Karpas-422 (cell line): ENCODE data around the gene SGPL1. TPM values are rescaled to one million over a fixed set of nuclear protein-coding genes. Genes with fewer than 3 reads are reported as not detected.
A peak's percentile ranks its signal among the peaks of the same experiment; 100 is the strongest.

ENCODE experiments used
- DNase-seq: peaks from one replicate; pipeline ENCODE4 v3.0.0-alpha.2; 2015
- H2AFZ ChIP-seq: fragments of 200-600 bp; sonication (generic); 2 replicates; pipeline ENCODE4 v1.6.1; 2014; ENCODE audit warnings: antibody characterized with exemption, low read length, mixed read lengths
- H3K27ac ChIP-seq: fragments of 200-600 bp; sonication (generic); 2 replicates; pipeline ENCODE4 v1.5.1; 2014; ENCODE audit warnings: mild to moderate bottlenecking, low read length, moderate library complexity
- H3K27me3 ChIP-seq: fragments of 200-600 bp; sonication (generic); 2 replicates; pipeline ENCODE4 v1.6.1; 2014; ENCODE audit warnings: low read length, mixed read lengths
- H3K36me3 ChIP-seq: fragments of 200-600 bp; sonication (generic); 2 replicates; pipeline ENCODE4 v1.6.1; 2014; ENCODE audit warnings: low read length, mixed read lengths; ENCODE audit not compliant: insufficient read depth
- H3K4me1 ChIP-seq: fragments of 200-600 bp; sonication (generic); 2 replicates; pipeline ENCODE4 v1.6.1; 2014; ENCODE audit warnings: mild to moderate bottlenecking, low read length, mixed read lengths
- H3K4me2 ChIP-seq: fragments of 200-600 bp; sonication (generic); 2 replicates; pipeline ENCODE4 v1.6.1; 2014; ENCODE audit warnings: low read length, low read depth, mild to moderate bottlenecking; ENCODE audit not compliant: poor library complexity, severe bottlenecking
- H3K4me3 ChIP-seq: fragments of 200-600 bp; sonication (generic); 2 replicates; pipeline ENCODE4 v1.5.1; 2014; ENCODE audit warnings: mild to moderate bottlenecking, antibody characterized with exemption, low read length, mixed read lengths
- H3K79me2 ChIP-seq: fragments of 200-600 bp; sonication (generic); 2 replicates; pipeline ENCODE4 v1.6.1; 2014; ENCODE audit warnings: mild to moderate bottlenecking, low read length, mixed read lengths
- H3K9ac ChIP-seq: fragments of 200-600 bp; sonication (generic); 2 replicates; pipeline ENCODE4 v1.6.0; 2014; ENCODE audit warnings: low read length
- H3K9me2 ChIP-seq: fragments of 200-600 bp; sonication (generic), shearing (Covaris generic); replicated peaks from 2 replicates; pipeline ENCODE4 v1.6.0; 2014; ENCODE audit warnings: mild to moderate bottlenecking, low read length, moderate library complexity; ENCODE audit not compliant: insufficient read depth
- H3K9me3 ChIP-seq: fragments of 300-700, 200-600 bp; sonication (generic); 2 replicates; pipeline ENCODE4 v1.6.1; 2014; ENCODE audit warnings: low read length, mixed read lengths
- H4K20me1 ChIP-seq: fragments of 200-600 bp; sonication (generic); 2 replicates; pipeline ENCODE4 v1.6.1; 2014; ENCODE audit warnings: mild to moderate bottlenecking, antibody characterized with exemption, low read length, low read depth; ENCODE audit not compliant: insufficient read depth
- total RNA-seq: library from RNA; depleted of rRNA; stranded (reverse); fragments of >200 nt; shearing (Covaris generic); gene quantifications from 2 replicates; pipeline ENCODE4 v1.2.3, GENCODE V29; 2014; ENCODE audit warnings: low replicate concordance

SGPL1 gene
- total RNA-seq, 1 experiment from 2014 or later, result 26.3 TPM

- peaks cover 16% of the 10 kb centered on the region for H3K79me2 ChIP-seq
- no peaks in the 10 kb centered on the region for H3K27me3 ChIP-seq
- no peak for DNase-seq
- no peaks in the 10 kb centered on the region for H3K9me3 ChIP-seq
- H3K9ac ChIP-seq, result no peak overlapping the region
- H3K9me2 ChIP-seq, result no peaks in the 10 kb centered on the region
- no peak overlapping the region for H3K4me2 ChIP-seq
- no peak overlapping the region for H3K4me3 ChIP-seq
- no peaks in the 10 kb centered on the region for H4K20me1 ChIP-seq
- H3K27ac ChIP-seq, result no peak overlapping the region
- no peaks in the 10 kb centered on the region for H3K36me3 ChIP-seq
- peaks cover 11% of the 10 kb centered on the region for H3K4me1 ChIP-seq
- no peak overlapping the region for H2AFZ ChIP-seq
Measured at GRCh38 chr10:70812814-70813213, 2.9 kb upstream of the SGPL1 start.

GRCh38 chr10:70814126-70814525 lies 1.6 kb upstream of the SGPL1 start:
- H3K9me2 ChIP-seq, result no peaks in the 10 kb centered on the region
- H4K20me1 ChIP-seq, result no peaks in the 10 kb centered on the region
- DNase-seq, result no peak
- no peak overlapping the region for H3K9ac ChIP-seq
- H3K9me3 ChIP-seq, result no peaks in the 10 kb centered on the region
- no peak overlapping the region for H3K27ac ChIP-seq
- no peak overlapping the region for H2AFZ ChIP-seq
- peaks cover 29% of the 10 kb centered on the region for H3K79me2 ChIP-seq
- H3K36me3 ChIP-seq, result peaks cover 5% of the 10 kb centered on the region; the same call in 1 of the 2 replicates
- no peaks in the 10 kb centered on the region for H3K27me3 ChIP-seq
- no peak overlapping the region for H3K4me3 ChIP-seq
- H3K4me2 ChIP-seq, result no peak overlapping the region
- peaks cover 11% of the 10 kb centered on the region for H3K4me1 ChIP-seq

- peaks cover 7% of the 10 kb centered on the region; the same call in 1 of the 2 replicates for H3K36me3 ChIP-seq
- H3K9ac ChIP-seq, result peak overlapping the region; percentile 90
- peak overlapping the region; percentile 69 for H3K4me2 ChIP-seq
- peak overlapping the region; percentile 2; the same call in 1 of the 2 replicates for H3K27ac ChIP-seq
- peaks cover 50% of the 10 kb centered on the region for H3K79me2 ChIP-seq
- peak overlapping the region; percentile 86; the same call in 1 of the 2 replicates for H2AFZ ChIP-seq
- DNase-seq, result peak; percentile 75
- H3K9me3 ChIP-seq, result no peaks in the 10 kb centered on the region
- no peaks in the 10 kb centered on the region for H3K9me2 ChIP-seq
- peak overlapping the region; percentile 99 for H3K4me3 ChIP-seq
- no peaks in the 10 kb centered on the region for H3K27me3 ChIP-seq
- H4K20me1 ChIP-seq, result no peaks in the 10 kb centered on the region
- H3K4me1 ChIP-seq, result peaks cover 11% of the 10 kb centered on the region
Measured at GRCh38 chr10:70816220-70816894, 609 bp downstream of the SGPL1 start.

- no peak overlapping the region for H3K27ac ChIP-seq
- no peaks in the 10 kb centered on the region for H3K9me2 ChIP-seq
- peaks cover 75% of the 10 kb centered on the region for H3K79me2 ChIP-seq
- DNase-seq, result no peak
- no peaks in the 10 kb centered on the region for H3K27me3 ChIP-seq
- no peaks in the 10 kb centered on the region for H4K20me1 ChIP-seq
- H3K9me3 ChIP-seq, result no peaks in the 10 kb centered on the region
- no peak overlapping the region for H3K4me3 ChIP-seq
- H3K9ac ChIP-seq, result no peak overlapping the region
- no peak overlapping the region for H2AFZ ChIP-seq
- H3K4me2 ChIP-seq, result no peak overlapping the region
- peaks cover 19% of the 10 kb centered on the region for H3K4me1 ChIP-seq
- peaks cover 14% of the 10 kb centered on the region; the same call in 1 of the 2 replicates for H3K36me3 ChIP-seq
Measured at GRCh38 chr10:70820976-70821750, 5.4 kb downstream of the SGPL1 start.

GRCh38 chr10:70822076-70822820 lies 6.5 kb downstream of the SGPL1 start:
- no peak overlapping the region for H2AFZ ChIP-seq
- H3K9ac ChIP-seq, result no peak overlapping the region
- DNase-seq, result no peak
- no peaks in the 10 kb centered on the region for H3K27me3 ChIP-seq
- no peak overlapping the region for H3K27ac ChIP-seq
- no peak overlapping the region for H3K4me3 ChIP-seq
- peaks cover 19% of the 10 kb centered on the region for H3K4me1 ChIP-seq
- no peaks in the 10 kb centered on the region for H3K9me2 ChIP-seq
- no peaks in the 10 kb centered on the region for H3K9me3 ChIP-seq
- H4K20me1 ChIP-seq, result no peaks in the 10 kb centered on the region
- H3K4me2 ChIP-seq, result no peak overlapping the region
- peaks cover 75% of the 10 kb centered on the region for H3K79me2 ChIP-seq
- H3K36me3 ChIP-seq, result peaks cover 14% of the 10 kb centered on the region; the same call in 1 of the 2 replicates

- DNase-seq, result no peak
- Histone ChIP-seq H3K27me3 (no peaks in the 10 kb centered on the region), H3K9me3 (no peaks in the 10 kb centered on the region), H3K4me3 (no peak overlapping the region), H3K79me2 (peaks cover 72% of the 10 kb centered on the region), H3K27ac (no peak overlapping the region), H3K36me3 (peaks cover 12% of the 10 kb centered on the region; the same call in 1 of the 2 replicates), H3K4me1 (peaks cover 24% of the 10 kb centered on the region), H3K4me2 (no peak overlapping the region), H4K20me1 (no peaks in the 10 kb centered on the region), H3K9me2 (no peaks in the 10 kb centered on the region), H2AFZ (no peak overlapping the region), H3K9ac (no peak overlapping the region)
Measured at GRCh38 chr10:70827086-70827757, 11.5 kb downstream of the SGPL1 start.

GRCh38 chr10:70828923-70829322 lies 13.2 kb downstream of the SGPL1 start:
- Histone ChIP-seq H2AFZ (no peak overlapping the region), H3K9me2 (no peaks in the 10 kb centered on the region), H3K79me2 (peaks cover 84% of the 10 kb centered on the region), H3K27ac (no peak overlapping the region), H3K9me3 (no peaks in the 10 kb centered on the region), H3K9ac (no peak overlapping the region), H3K4me2 (no peak overlapping the region), H3K27me3 (no peaks in the 10 kb centered on the region), H3K36me3 (peaks cover 9% of the 10 kb centered on the region; the same call in 1 of the 2 replicates), H3K4me3 (no peak overlapping the region), H3K4me1 (peaks cover 24% of the 10 kb centered on the region), H4K20me1 (no peaks in the 10 kb centered on the region)
- DNase-seq, result no peak
